ENCODE data around the gene SLC29A3. TPM values are rescaled to one million over a fixed set of nuclear protein-coding genes. Genes with fewer than 3 reads are reported as not detected.
"Not testable (repeated sequence)": the region's sequence is repeated elsewhere in the genome, so short reads cannot be mapped to it uniquely, and the experiment has no call there.

Gene SLC29A3
- total RNA-seq, 3 donors from 2014 or later (not counting 1 experiment from before 2014, with no cell fraction given), result 4.0 to 6.6 (median 5.3) TPM

GRCh38 chr10:71354776-71355175 is 35.7 kb downstream of the SLC29A3 start:
- no peaks in the 10 kb centered on the region for H3K9me3 Mint-ChIP-seq
- H3K4me3 Mint-ChIP-seq, result no peak overlapping the region
- no peak overlapping the region for H3K27ac ChIP-seq (ENCODE audit: low read length)
- no peaks in the 10 kb centered on the region for H3K27me3 Mint-ChIP-seq (ENCODE audit: low read depth in 2 of 2)
- WGBS (ENCODE audit: insufficient coverage), result 95% methylated on average over 7 of the region's 7 CpGs
- ATAC-seq, result no peak
- H3K36me3 Mint-ChIP-seq, result no peaks in the 10 kb centered on the region
- intact Hi-C loops (cut with micrococcal nuclease), result no loop called here
- peaks cover 15% of the 10 kb centered on the region for H3K4me1 ChIP-seq (ENCODE audit: control insufficient read depth, insufficient read depth, low read length)
- DNase-seq, result no peak
- no peak overlapping the region for H3K27ac Mint-ChIP-seq
- H3K4me1 Mint-ChIP-seq, result peaks cover 0 to 2% of the 10 kb centered on the region in 2 donors
- no peak overlapping the region for H3K4me3 ChIP-seq (ENCODE audit: low read length)
- H3K27me3 ChIP-seq (ENCODE audit: control insufficient read depth, insufficient read depth, low read length), result no peaks in the 10 kb centered on the region
- H3K9me3 ChIP-seq (ENCODE audit: control insufficient read depth, insufficient read depth, low read length), result no peaks in the 10 kb centered on the region
- TF ChIP-seq CTCF (IDR thresholded peaks at IDR 0.05), result no peak
- H3K36me3 ChIP-seq (ENCODE audit: control insufficient read depth, insufficient read depth, low read length), result peaks cover 21% of the 10 kb centered on the region

- Histone ChIP-seq H3K4me1 (ENCODE audit: control insufficient read depth, insufficient read depth, low read length) (peaks cover 15% of the 10 kb centered on the region), H3K4me3 (ENCODE audit: low read length) (no peak overlapping the region), H3K36me3 (ENCODE audit: control insufficient read depth, insufficient read depth, low read length) (peaks cover 21% of the 10 kb centered on the region), H3K27me3 (ENCODE audit: control insufficient read depth, insufficient read depth, low read length) (no peaks in the 10 kb centered on the region), H3K27ac (ENCODE audit: low read length) (no peak overlapping the region), H3K9me3 (ENCODE audit: control insufficient read depth, insufficient read depth, low read length) (no peaks in the 10 kb centered on the region)
- 97% methylated on average over 12 of the region's 12 CpGs for WGBS (ENCODE audit: insufficient coverage)
- H3K36me3 Mint-ChIP-seq, result no peaks in the 10 kb centered on the region
- TF ChIP-seq CTCF (IDR thresholded peaks at IDR 0.05), result no peak
- H3K27me3 Mint-ChIP-seq (ENCODE audit: low read depth in 2 of 2), result no peaks in the 10 kb centered on the region
- no peak overlapping the region for H3K4me3 Mint-ChIP-seq
- DNase-seq (no peak), ATAC-seq (no peak)
- H3K4me1 Mint-ChIP-seq, result no peaks in the 10 kb centered on the region
- intact Hi-C loops (cut with micrococcal nuclease), result no loop called here
- H3K27ac Mint-ChIP-seq, result no peak overlapping the region
- no peaks in the 10 kb centered on the region for H3K9me3 Mint-ChIP-seq
Observed at GRCh38 chr10:71355886-71356285, 36.8 kb downstream of the SLC29A3 start.

- Mint-ChIP-seq H3K9me3 (no peaks in the 10 kb centered on the region), H3K4me3 (no peak overlapping the region), H3K27ac (no peak overlapping the region), H3K36me3 (no peaks in the 10 kb centered on the region), H3K27me3 (ENCODE audit: low read depth in 2 of 2) (no peaks in the 10 kb centered on the region), H3K4me1 (peaks cover 0 to 5% of the 10 kb centered on the region in 2 donors)
- H3K27me3 ChIP-seq (ENCODE audit: control insufficient read depth, insufficient read depth, low read length), result no peaks in the 10 kb centered on the region
- no peak for TF ChIP-seq CTCF (IDR thresholded peaks at IDR 0.05)
- DNase-seq, result no peak
- no peak overlapping the region for H3K4me3 ChIP-seq (ENCODE audit: low read length)
- no peaks in the 10 kb centered on the region for H3K9me3 ChIP-seq (ENCODE audit: control insufficient read depth, insufficient read depth, low read length)
- WGBS (ENCODE audit: insufficient coverage), result 87% methylated on average over 7 of the region's 7 CpGs
- intact Hi-C loops (cut with micrococcal nuclease), result no loop called here
- H3K36me3 ChIP-seq (ENCODE audit: control insufficient read depth, insufficient read depth, low read length), result peaks cover 28% of the 10 kb centered on the region
- H3K4me1 ChIP-seq (ENCODE audit: control insufficient read depth, insufficient read depth, low read length), result peaks cover 15% of the 10 kb centered on the region
- ATAC-seq, result no peak
- H3K27ac ChIP-seq (ENCODE audit: low read length), result no peak overlapping the region
Observed at GRCh38 chr10:71357792-71358265, 38.8 kb downstream of the SLC29A3 start.

DNA sequence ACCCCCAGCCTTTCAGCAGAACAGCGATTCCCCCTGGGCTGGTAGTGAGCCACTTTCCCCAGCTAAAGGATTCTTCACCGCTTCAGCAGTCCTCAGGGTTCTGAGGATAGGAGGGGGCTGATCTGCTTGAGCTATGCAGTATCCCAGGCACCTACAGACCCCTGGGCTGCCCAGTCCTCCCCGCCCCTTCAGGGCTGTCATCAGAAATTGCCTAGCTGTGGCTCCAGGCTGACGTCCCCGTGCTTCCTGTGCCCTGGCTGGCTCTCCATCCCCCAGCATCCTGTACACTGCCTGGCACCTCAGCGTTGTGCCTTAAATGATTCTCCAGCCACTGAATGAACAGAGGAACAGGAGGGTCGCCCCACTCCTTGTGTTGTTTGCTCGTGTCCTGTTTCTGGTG is 39.2 kb downstream of the SLC29A3 start:
- H3K27ac Mint-ChIP-seq, result no peak overlapping the region
- no peak overlapping the region for H3K4me3 Mint-ChIP-seq
- H3K36me3 Mint-ChIP-seq, result no peaks in the 10 kb centered on the region
- H3K4me1 Mint-ChIP-seq, result peaks cover 0 to 5% of the 10 kb centered on the region in 2 donors
- intact Hi-C loops (cut with micrococcal nuclease), result no loop called here
- no peak overlapping the region for H3K4me3 ChIP-seq (ENCODE audit: low read length)
- H3K27me3 ChIP-seq (ENCODE audit: control insufficient read depth, insufficient read depth, low read length), result no peaks in the 10 kb centered on the region
- TF ChIP-seq CTCF (IDR thresholded peaks at IDR 0.05), result no peak
- H3K27me3 Mint-ChIP-seq (ENCODE audit: low read depth in 2 of 2), result no peaks in the 10 kb centered on the region
- peaks cover 31% of the 10 kb centered on the region for H3K36me3 ChIP-seq (ENCODE audit: control insufficient read depth, insufficient read depth, low read length)
- 77% methylated on average over 8 of the region's 8 CpGs for WGBS (ENCODE audit: insufficient coverage)
- H3K27ac ChIP-seq (ENCODE audit: low read length), result no peak overlapping the region
- no peaks in the 10 kb centered on the region for H3K9me3 ChIP-seq (ENCODE audit: control insufficient read depth, insufficient read depth, low read length)
- no peaks in the 10 kb centered on the region for H3K9me3 Mint-ChIP-seq
- ATAC-seq (no peak), DNase-seq (no peak)
- H3K4me1 ChIP-seq (ENCODE audit: control insufficient read depth, insufficient read depth, low read length), result peaks cover 15% of the 10 kb centered on the region

DNA sequence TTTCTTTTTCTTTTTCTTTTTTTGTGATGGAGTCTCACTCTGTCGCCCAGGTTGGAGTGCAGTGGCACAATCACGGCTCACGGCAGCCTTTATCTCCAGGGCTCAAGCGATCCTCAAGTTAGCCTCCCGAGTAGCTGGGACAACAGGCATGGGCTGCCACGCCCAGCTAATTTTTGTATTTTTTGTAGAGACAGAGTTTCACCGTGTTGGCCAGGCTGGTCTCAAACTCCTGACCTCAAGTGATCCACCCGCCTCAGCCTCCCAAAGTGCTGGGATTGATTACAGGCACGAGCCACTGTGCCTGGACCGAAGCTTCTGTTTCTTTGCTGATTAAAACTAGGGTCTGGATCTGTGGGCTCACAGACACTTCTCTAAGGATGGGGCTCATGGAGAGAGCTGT is 39.8 kb downstream of the SLC29A3 start:
- H3K4me3 ChIP-seq (ENCODE audit: low read length); H3K27me3 ChIP-seq (ENCODE audit: control insufficient read depth, insufficient read depth, low read length); H3K27ac ChIP-seq (ENCODE audit: low read length); H3K4me1 Mint-ChIP-seq; H3K4me3 Mint-ChIP-seq; DNase-seq; ATAC-seq; H3K36me3 Mint-ChIP-seq; intact Hi-C loops (cut with micrococcal nuclease); H3K9me3 Mint-ChIP-seq; H3K27ac Mint-ChIP-seq; H3K9me3 ChIP-seq (ENCODE audit: control insufficient read depth, insufficient read depth, low read length); H3K27me3 Mint-ChIP-seq (ENCODE audit: low read depth in 2 of 2): not testable (repeated sequence)
- Histone ChIP-seq H3K36me3 (ENCODE audit: control insufficient read depth, insufficient read depth, low read length) (peaks cover 30% of the 10 kb centered on the region), H3K4me1 (ENCODE audit: control insufficient read depth, insufficient read depth, low read length) (peaks cover 17% of the 10 kb centered on the region)
- WGBS (ENCODE audit: insufficient coverage), result 91% methylated on average over 10 of the region's 10 CpGs

Data from natural killer cell (primary cell).